Rectal smooth muscle tissue (tissue), 1 donor: ENCODE results near the gene ZBTB33.
A peak's percentile ranks its signal among the peaks of the same experiment; 100 is the strongest.

Experiments used
- H3K27ac ChIP-seq: one replicate; pipeline ENCODE4 v1.7.0; 2013; ENCODE audit warnings: low read depth, low read length, inconsistent platforms
- H3K27me3 ChIP-seq: one replicate; pipeline ENCODE4 v1.7.0; 2013; ENCODE audit warnings: low read length; ENCODE audit not compliant: control insufficient read depth, insufficient read depth
- H3K36me3 ChIP-seq: one replicate; pipeline ENCODE4 v1.7.0; 2013; ENCODE audit warnings: low read length; ENCODE audit not compliant: control insufficient read depth, insufficient read depth
- H3K4me1 ChIP-seq: one replicate; pipeline ENCODE4 v1.7.0; 2013; ENCODE audit warnings: low read length; ENCODE audit not compliant: control insufficient read depth, insufficient read depth
- H3K4me3 ChIP-seq: one replicate; pipeline ENCODE4 v1.7.0; 2013; ENCODE audit warnings: low read length
- H3K9ac ChIP-seq: one replicate; pipeline ENCODE4 v1.7.0; 2013; ENCODE audit warnings: low read length

Gene ZBTB33, protein sequence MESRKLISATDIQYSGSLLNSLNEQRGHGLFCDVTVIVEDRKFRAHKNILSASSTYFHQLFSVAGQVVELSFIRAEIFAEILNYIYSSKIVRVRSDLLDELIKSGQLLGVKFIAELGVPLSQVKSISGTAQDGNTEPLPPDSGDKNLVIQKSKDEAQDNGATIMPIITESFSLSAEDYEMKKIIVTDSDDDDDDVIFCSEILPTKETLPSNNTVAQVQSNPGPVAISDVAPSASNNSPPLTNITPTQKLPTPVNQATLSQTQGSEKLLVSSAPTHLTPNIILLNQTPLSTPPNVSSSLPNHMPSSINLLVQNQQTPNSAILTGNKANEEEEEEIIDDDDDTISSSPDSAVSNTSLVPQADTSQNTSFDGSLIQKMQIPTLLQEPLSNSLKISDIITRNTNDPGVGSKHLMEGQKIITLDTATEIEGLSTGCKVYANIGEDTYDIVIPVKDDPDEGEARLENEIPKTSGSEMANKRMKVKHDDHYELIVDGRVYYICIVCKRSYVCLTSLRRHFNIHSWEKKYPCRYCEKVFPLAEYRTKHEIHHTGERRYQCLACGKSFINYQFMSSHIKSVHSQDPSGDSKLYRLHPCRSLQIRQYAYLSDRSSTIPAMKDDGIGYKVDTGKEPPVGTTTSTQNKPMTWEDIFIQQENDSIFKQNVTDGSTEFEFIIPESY

DNA sequence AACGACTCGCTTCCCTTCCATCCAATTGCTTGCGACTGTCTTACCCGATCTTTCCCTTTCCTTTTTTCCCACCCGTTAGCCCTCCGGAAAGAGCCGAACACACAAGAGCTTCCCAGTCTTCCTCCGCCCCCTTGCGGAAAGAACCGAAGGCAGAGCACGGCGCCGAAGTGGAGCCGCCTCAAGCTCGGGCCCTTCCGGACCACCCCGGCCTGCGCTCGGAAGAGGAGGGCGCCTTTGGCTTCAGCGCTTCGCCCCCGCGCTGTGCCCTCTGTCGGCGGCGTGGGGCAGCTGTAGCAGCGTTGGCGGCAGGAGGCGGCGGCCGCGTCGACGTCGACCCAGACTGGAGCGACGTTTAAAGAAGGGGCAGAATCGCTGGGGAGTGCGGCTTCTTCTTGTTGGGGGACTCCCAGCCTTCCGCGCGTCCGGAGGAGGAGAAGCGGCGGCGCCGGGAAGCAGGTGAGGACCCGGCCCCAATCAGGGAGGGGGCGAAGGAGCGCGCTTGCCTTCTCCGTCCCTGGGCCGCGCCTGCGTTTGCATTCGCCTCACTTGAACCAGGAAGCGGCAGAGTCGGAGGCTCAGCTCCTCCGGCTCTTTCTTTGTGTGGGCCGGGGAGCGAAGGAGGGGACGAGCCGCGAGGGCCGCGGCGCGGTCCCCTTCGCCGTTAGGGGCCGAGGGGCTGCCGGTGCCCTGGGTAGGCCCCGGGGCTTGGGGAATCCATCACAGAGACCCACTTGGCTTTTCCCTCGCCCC, at the start of gene ZBTB33:
ZBTB33 (plus strand) TSS at position 291 of the 750 bp plus-strand sequence. CDS start 2,604 bp downstream, outside the sequence.
- Histone ChIP-seq H3K9ac (peak within 1 kb of the TSS; percentile 84), H3K27ac (peak within 1 kb of the TSS; percentile 75), H3K27me3 (no peaks in the 10 kb centered on the region), H3K4me3 (peak within 1 kb of the TSS; percentile 84), H3K36me3 (no peaks in the 10 kb centered on the region), H3K4me1 (no peaks in the 10 kb centered on the region)

DNA sequence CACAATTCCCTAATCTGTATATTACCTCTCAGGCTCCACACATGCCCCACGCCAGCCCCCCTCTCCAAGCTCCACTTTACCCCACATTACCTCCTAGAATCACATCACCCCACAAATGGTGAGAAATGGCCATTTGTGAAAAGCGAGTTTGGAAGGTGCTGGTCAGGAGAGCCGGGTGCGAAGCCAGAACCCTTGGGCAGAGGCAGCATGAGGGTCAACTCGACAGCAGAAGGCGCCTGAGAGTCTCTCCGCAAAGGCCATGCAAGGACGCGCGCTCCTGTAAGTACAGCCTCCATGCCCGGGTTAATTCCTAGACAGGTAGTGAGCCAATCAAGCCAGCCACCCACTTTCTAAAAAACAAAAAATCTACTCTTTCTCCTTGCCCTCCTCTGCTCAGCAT, 49.8 kb upstream of the ZBTB33 start:
- H3K27me3 ChIP-seq, result no peaks in the 10 kb centered on the region
- H3K27ac ChIP-seq, result no peak overlapping the region
- H3K9ac ChIP-seq, result no peak overlapping the region
- no peaks in the 10 kb centered on the region for H3K4me1 ChIP-seq
- no peak overlapping the region for H3K4me3 ChIP-seq
- no peaks in the 10 kb centered on the region for H3K36me3 ChIP-seq

DNA sequence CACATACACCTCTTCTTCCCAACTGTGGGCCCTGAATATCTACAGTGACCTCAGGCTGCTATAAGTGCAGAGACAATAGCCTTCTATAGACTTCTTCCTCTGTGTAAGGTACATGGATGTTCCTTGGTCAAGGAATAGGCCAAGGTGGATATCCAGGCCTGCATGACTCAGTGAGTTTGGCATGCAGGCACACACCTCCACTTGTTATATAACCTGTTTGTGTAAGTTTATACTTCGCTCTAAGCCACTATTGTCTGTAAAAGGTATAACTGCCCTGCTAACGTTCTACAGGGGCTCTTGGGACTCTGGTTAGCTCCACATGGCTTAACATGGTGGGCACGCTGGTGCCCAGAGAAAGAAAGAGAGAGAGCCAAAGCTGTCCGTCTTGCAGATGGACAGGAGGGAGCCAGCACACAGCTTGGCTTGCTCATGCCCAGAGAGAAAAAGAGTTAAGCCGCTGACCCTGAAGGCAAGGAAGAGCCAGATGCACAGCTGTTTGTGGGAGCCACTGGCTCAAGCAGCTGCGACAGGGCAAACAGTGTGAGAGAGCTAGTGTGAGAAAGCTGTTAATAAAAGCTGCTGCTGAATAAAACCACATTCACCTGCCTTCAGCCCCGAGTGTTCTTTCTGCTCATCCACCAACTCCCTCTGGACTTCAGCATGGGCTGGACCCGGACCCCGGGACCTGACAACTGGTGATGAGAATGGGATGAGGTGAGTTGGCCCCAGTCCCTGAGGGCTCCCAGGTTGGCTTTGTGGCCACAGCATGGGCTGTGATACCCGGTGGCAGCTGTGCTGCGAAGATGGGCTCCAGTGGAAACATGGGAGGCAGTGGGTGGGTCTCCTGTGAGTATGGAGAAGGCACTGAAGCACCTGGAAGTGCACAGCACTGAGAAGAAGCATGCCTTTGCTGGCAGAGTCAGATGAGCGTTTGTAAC, 44.5 kb upstream of the ZBTB33 start:
- no peak overlapping the region for H3K9ac ChIP-seq
- no peaks in the 10 kb centered on the region for H3K4me1 ChIP-seq
- no peak overlapping the region for H3K4me3 ChIP-seq
- H3K36me3 ChIP-seq, result no peaks in the 10 kb centered on the region
- H3K27me3 ChIP-seq, result no peaks in the 10 kb centered on the region
- H3K27ac ChIP-seq, result no peak overlapping the region

DNA sequence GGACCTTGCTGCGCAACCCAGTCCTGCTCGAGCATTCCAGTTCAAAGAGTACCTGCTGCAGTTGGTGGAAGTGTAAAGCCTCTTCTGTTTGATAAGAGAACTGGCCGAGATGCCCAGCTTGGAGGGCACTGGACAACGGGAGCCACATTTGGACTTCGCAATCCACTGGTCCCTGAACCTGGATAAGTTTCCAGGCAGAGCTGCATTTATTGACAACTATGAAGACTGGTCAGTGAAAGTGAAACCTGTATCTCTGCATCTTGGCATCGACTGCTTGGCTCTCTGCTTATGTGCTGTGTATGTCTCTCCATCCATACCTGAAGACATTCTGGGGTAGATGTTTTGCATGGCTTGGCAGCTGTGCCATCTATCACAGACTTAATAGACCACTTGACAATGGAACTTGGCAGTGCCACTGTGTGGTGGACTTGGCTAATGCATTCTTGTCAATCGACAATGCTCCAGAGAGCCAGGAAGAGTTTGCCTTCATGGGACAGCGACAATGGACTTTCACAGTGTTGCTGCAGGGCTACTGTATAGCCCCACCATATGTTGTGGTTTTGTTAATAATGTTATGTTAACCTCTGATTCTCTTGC, 43.5 kb upstream of the ZBTB33 start:
- Histone ChIP-seq H3K4me3 (no peak overlapping the region), H3K9ac (no peak overlapping the region), H3K27ac (no peak overlapping the region), H3K4me1 (no peaks in the 10 kb centered on the region), H3K27me3 (no peaks in the 10 kb centered on the region), H3K36me3 (no peaks in the 10 kb centered on the region)

DNA sequence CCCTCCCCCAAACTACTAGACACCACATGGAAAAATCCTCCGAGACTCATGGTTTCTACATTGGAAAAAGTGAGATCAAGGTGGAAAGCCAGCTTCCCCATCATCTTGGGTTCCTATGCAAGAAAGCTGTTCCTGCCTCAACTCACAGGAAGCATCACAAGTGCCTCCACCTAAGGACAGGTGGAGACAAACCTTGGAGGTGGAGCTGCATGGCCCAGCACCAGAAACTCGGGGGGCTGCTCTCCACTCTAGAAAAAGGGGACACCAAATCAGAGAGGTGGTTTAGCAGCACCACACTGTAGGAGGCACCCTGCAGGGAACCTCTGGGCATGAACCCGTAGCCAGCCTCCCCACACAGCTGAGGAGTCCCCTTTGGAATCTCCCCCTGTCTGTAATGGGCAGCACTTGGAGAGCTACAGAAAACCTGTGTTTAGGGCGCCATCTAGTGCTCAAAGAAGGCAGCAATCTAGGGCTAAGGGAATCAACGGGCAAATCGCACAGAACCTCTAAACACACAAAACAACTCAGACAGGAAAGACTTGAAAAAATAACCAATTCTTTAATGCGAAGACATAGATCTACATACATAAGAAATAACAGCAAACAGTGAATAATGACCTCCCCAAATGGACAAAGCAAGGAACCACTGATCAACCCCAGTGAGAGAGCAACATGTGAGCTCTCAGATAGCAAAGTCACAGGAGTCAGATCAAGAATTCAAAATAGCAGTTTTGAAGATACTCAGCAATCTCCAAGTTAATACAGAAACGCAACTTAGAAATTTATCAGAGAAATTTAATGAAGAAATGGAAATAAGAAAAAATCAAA, 37.0 kb upstream of the ZBTB33 start:
- Histone ChIP-seq H3K27ac (no peak overlapping the region), H3K4me3 (no peak overlapping the region), H3K27me3 (no peaks in the 10 kb centered on the region), H3K9ac (no peak overlapping the region), H3K4me1 (no peaks in the 10 kb centered on the region), H3K36me3 (no peaks in the 10 kb centered on the region)

DNA sequence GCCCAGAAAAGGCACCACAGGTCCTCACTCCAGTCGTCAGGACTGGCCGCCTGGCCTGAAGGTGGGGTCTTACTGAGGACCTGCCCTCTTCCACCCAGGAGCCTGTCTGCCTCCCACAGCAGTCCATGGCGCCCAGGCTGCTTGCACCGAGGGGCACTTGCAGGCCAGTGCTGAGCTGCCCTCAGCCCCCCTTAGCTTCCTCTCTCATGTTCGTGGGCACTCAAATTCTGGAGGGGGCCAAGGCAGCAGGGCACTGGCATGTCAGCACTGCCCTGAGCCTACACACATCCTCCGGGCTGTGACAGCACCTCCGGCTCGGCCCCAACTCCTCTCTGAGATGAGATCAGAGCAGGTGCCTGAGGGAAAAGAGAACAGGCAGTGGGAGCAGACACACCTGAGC, 27.2 kb upstream of the ZBTB33 start:
- H3K4me3 ChIP-seq, result no peak overlapping the region
- no peaks in the 10 kb centered on the region for H3K36me3 ChIP-seq
- H3K27me3 ChIP-seq, result no peaks in the 10 kb centered on the region
- H3K9ac ChIP-seq, result no peak overlapping the region
- no peaks in the 10 kb centered on the region for H3K4me1 ChIP-seq
- no peak overlapping the region for H3K27ac ChIP-seq

DNA sequence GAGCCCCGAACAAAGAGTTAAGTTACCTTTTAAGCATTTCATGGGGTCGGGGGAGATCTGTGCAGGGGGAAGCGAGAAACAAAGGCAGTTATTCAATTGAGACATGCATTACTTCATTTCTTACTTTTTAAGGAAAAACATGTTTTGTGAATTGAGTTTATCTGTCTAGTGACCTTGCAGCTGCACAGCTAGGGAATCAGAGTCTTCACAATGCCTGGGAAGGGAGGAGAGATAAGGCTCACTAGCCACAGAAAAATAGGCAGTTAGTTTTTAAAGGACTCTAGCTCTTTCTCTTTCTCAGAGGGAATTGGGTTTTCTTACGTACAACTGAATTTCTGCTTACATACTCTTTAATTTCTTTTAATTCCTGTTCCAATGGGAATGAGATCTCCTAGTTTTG, 26.2 kb upstream of the ZBTB33 start:
- Histone ChIP-seq H3K4me3 (no peak overlapping the region), H3K9ac (no peak overlapping the region), H3K27me3 (no peaks in the 10 kb centered on the region), H3K36me3 (no peaks in the 10 kb centered on the region), H3K4me1 (no peaks in the 10 kb centered on the region), H3K27ac (no peak overlapping the region)

DNA sequence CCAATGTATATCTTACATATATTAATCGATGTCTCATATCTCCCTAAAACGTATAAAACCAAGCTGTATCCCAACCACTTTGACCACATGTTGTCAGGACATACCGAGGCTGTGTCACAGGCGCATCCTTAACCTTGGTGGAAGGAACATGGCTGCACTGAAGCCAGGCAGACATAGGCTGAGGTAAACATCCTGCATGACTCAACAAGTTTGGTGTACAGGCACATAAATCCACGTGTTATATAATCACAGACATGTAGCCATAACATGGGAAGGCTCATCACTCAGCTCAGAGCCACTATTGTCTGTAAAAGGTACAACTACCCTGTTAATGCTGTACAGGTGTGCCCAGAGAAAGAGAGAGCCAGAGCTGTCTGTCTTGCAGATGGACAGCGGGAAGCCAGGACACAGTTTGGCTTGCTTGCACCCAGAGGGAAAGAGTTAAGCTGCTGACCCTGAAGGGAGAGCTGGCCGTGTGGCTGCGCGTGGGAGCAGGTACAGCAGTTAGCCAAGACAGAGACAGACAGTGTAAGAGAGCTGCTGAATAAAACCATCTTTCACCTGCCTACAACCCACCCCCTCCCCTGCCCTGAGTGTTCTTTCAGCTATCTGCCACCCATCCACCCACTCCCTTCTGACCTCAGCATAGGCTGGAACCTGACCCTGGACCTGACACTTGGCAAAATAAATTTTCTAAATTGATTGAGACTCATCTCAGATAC, 22.3 kb upstream of the ZBTB33 start:
- no peaks in the 10 kb centered on the region for H3K4me1 ChIP-seq

DNA sequence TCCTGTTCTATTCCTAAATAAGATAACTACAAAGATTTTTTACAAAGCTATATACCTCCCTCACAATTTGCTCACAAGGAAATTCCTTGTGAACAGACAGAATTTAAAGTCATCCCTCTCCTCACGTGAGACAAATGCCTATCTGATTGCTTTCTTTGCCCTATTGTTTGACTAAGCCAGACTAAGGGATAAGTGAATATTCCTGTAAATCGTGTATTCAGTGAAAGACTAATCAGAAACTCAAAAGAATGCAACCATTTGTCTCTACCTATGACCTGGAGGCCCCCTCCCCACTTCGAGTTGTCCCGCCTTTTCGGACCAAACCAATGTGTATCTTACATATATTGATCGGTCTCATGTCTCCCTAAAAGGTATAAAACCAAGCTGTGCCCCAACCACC, 15.3 kb upstream of the ZBTB33 start:
- Histone ChIP-seq H3K9ac (no peak overlapping the region), H3K4me1 (no peaks in the 10 kb centered on the region), H3K36me3 (no peaks in the 10 kb centered on the region), H3K4me3 (no peak overlapping the region), H3K27ac (no peak overlapping the region), H3K27me3 (no peaks in the 10 kb centered on the region)

More for the DNA sequence above, 22.3 kb upstream of the ZBTB33 start:
- H3K27ac ChIP-seq, result no peak overlapping the region
- no peak overlapping the region for H3K9ac ChIP-seq
- H3K4me3 ChIP-seq, result no peak overlapping the region
- no peaks in the 10 kb centered on the region for H3K36me3 ChIP-seq
- no peaks in the 10 kb centered on the region for H3K27me3 ChIP-seq

DNA sequence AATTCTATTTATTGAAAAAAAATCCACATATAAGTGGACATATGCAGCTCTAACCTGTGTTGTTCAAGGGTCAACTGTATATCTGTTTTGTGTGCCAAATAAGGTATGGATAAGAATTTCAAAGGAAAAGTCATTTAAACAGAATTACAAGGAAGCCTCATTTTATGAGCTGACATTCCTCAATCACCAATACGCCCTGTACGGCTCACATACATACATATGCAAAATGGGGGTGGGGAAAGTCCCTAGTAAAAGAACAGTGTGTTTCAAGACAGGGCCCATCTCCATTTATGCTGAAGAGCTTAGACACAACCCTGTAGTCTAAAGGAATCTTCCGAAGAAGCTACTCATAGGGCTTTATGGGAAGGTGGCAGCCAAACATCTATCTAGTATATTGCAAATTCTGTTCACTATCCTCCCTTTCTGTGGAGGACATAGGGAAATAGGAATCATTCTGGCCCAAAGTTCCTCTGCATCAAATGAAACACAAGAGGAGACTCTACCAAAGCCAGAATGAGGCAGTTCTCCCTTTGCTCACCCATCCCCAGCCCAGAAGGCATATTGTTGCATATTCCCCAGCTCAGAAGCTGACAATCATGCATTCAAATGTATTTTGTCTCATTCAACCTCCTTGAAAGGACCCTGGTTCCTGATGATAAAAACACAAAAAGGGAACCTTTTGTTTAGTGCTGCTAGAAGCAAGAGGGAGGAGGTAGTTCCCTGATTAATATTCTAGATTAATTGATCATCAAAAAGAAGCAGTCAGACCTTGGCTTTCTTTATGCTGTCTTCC, 13.7 kb upstream of the ZBTB33 start:
- H3K4me3 ChIP-seq, result no peak overlapping the region
- H3K27ac ChIP-seq, result no peak overlapping the region
- no peaks in the 10 kb centered on the region for H3K36me3 ChIP-seq
- no peak overlapping the region for H3K9ac ChIP-seq
- H3K27me3 ChIP-seq, result no peaks in the 10 kb centered on the region
- H3K4me1 ChIP-seq, result no peaks in the 10 kb centered on the region
